MG63 (cell line): ENCODE results near the gene LARP1. TPM values are rescaled to one million over a fixed set of nuclear protein-coding genes. Genes with fewer than 3 reads are reported as not detected.

ENCODE experiments used
- DNase-seq: peaks from one replicate; pipeline ENCODE4 v3.0.0-alpha.2; 2020
- H3K27me3 ChIP-seq: fragments of 250-450 bp; sonication (Bioruptor Pico); 2 replicates; pipeline ENCODE4 v1.5.1; 2020; ENCODE audit warnings: mild to moderate bottlenecking, moderate library complexity
- H3K36me3 ChIP-seq: fragments of 250-450 bp; sonication (Bioruptor Pico); 2 replicates; pipeline ENCODE4 v1.5.1; 2020; ENCODE audit warnings: mild to moderate bottlenecking, moderate library complexity
- H3K4me3 ChIP-seq: fragments of 250-450 bp; sonication (Bioruptor Pico); 2 replicates; pipeline ENCODE4 v1.5.1; 2020; ENCODE audit warnings: mild to moderate bottlenecking, moderate library complexity
- H3K9me3 ChIP-seq: fragments of 250-450 bp; sonication (Bioruptor Pico); 2 replicates; pipeline ENCODE4 v1.5.1; 2020; ENCODE audit warnings: mild to moderate bottlenecking, moderate library complexity
- total RNA-seq: library from RNA; depleted of rRNA; stranded (reverse); fragments of >200 nt; shearing (Covaris generic); gene quantifications from 2 replicates; pipeline ENCODE4 v1.2.3, GENCODE V29; 2014; ENCODE audit warnings: low replicate concordance

LARP1 gene
- total RNA-seq, 1 experiment from 2014 or later: 36.5 TPM

DNA sequence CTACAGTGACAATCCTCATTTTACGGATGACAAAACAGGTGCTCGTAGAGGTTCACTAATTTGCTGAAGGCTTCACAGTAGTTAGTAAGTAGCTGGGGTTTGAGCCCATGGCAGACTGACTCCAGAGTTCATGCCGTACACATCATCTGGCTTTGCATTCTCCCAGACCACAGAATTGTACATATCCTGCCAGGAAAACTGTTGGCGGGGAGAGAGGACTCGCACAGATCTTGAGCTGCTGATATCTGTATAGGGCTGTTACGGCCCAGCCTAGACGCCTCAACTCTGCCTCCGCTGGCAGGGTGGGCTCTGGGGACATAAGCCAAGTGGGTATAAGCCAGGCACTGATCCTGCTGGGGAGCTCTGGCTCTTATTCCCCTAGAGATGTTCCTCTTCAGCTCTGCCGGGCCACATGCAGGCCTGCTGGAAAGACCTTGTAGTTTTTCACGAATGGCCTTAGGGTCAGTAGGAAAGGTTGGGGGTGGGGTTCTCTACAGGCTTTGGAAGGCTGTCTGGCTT, 16.3 kb downstream of the LARP1 start:
- peaks cover 58% of the 10 kb centered on the region for H3K36me3 ChIP-seq
- H3K9me3 ChIP-seq: no peaks in the 10 kb centered on the region; the same call in 1 of the 2 replicates
- peak; percentile 88 for DNase-seq
- H3K4me3 ChIP-seq: peak overlapping the region; percentile 17; the same call in 1 of the 2 replicates
- H3K27me3 ChIP-seq: no peaks in the 10 kb centered on the region

DNA sequence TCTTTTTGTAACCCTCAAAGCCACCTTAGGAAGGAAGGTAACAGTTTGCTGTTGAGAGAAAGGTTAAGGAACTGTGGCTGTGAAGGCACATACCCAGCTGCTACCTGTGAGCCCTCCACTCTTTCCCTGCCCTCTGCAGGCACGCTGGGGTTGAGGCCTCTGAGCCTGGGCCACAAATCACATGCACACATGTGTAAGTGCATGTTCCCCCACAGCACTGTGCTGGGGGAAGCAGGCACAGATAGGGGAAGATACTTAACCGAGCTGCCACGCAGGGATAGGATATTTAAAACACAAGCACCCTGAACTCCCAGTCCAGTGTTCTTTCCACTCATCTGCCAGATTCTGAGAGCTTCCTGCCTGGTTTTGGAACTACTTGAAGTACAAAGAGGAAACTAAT, 18.1 kb downstream of the LARP1 start:
- Histone ChIP-seq H3K36me3 (peaks cover 57% of the 10 kb centered on the region), H3K27me3 (no peaks in the 10 kb centered on the region), H3K9me3 (no peaks in the 10 kb centered on the region), H3K4me3 (no peak overlapping the region)
- no peak for DNase-seq

DNA sequence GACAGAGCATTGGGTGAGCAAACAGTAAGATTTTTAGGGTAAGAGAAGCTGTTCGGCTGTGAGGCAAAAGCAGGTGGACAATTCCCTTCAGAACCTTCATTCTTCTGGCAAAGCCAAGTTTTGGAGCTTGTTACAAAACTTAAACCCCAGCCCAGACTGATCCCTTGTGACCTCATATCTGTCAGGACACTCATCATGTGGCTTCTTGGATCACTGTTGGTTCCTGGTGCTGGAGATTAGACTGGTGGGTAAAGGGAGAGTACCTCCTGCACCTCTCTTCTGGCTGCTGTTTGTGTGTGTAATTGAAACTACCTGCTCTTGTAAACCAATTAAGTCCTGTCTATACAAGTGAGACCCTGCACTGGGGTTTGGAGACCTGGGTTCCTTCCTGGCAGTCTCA, 21.0 kb downstream of the LARP1 start:
- H3K36me3 ChIP-seq: peaks cover 67% of the 10 kb centered on the region
- no peak overlapping the region for H3K4me3 ChIP-seq
- H3K27me3 ChIP-seq: no peaks in the 10 kb centered on the region
- no peaks in the 10 kb centered on the region for H3K9me3 ChIP-seq
- no peak for DNase-seq

DNA sequence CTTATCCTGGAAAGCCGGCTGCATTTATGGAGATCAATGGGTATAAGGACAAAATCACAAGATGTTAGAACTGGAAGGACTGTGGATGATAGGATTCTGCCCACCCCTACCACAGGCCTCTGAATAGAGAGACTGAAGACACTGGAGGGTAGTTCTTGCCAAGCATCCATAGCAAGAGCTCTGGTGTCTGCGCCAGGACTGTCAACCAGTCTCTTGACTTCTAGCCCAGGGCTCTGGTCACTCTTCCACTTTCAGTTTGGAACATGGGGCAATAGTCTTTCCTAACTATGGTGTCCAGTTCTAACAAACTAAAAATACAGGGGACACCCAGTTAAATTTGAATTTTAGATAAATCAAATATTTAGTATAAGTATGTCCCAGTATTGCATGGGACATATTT, 23.4 kb downstream of the LARP1 start:
- Histone ChIP-seq H3K36me3 (peaks cover 73% of the 10 kb centered on the region), H3K27me3 (no peaks in the 10 kb centered on the region), H3K9me3 (no peaks in the 10 kb centered on the region), H3K4me3 (no peak overlapping the region)
- DNase-seq: peak; percentile 52

GRCh38 chr5:154779105-154779504, 23.9 kb downstream of the LARP1 start:
- peaks cover 73% of the 10 kb centered on the region for H3K36me3 ChIP-seq
- H3K9me3 ChIP-seq: no peaks in the 10 kb centered on the region
- H3K4me3 ChIP-seq: no peak overlapping the region
- DNase-seq: peak; percentile 80
- no peaks in the 10 kb centered on the region for H3K27me3 ChIP-seq

- no peaks in the 10 kb centered on the region for H3K27me3 ChIP-seq
- no peak overlapping the region for H3K4me3 ChIP-seq
- H3K9me3 ChIP-seq: no peaks in the 10 kb centered on the region
- peaks cover 76% of the 10 kb centered on the region for H3K36me3 ChIP-seq
- no peak for DNase-seq
These were observed 25.0 kb downstream of the LARP1 start for GRCh38 chr5:154780128-154780527.

DNA sequence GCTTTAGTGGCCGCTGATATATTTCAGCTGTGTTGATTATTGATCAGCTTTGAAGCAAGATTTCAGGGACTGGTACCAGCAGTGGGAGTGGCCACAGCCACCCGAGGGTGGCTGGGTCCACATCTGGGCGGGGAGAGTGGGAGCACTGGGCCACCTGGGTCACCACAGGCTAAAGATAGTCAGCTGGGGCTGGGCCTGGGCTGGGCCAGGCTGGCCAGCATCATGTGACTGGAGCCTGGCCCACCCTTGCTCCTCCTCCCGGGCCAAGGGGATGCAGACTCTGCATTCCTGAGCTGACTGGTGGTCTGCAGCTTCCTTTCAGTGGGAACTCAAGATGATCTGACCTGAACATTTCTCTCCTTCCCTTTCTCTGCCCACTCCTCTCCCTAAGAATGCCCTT, 27.1 kb downstream of the LARP1 start:
- DNase-seq: no peak
- H3K27me3 ChIP-seq: no peaks in the 10 kb centered on the region
- no peaks in the 10 kb centered on the region for H3K9me3 ChIP-seq
- H3K4me3 ChIP-seq: no peak overlapping the region
- H3K36me3 ChIP-seq: peaks cover 80% of the 10 kb centered on the region

GRCh38 chr5:154782812-154783592, 27.8 kb downstream of the LARP1 start:
- no peak overlapping the region for H3K4me3 ChIP-seq
- DNase-seq: no peak

DNA sequence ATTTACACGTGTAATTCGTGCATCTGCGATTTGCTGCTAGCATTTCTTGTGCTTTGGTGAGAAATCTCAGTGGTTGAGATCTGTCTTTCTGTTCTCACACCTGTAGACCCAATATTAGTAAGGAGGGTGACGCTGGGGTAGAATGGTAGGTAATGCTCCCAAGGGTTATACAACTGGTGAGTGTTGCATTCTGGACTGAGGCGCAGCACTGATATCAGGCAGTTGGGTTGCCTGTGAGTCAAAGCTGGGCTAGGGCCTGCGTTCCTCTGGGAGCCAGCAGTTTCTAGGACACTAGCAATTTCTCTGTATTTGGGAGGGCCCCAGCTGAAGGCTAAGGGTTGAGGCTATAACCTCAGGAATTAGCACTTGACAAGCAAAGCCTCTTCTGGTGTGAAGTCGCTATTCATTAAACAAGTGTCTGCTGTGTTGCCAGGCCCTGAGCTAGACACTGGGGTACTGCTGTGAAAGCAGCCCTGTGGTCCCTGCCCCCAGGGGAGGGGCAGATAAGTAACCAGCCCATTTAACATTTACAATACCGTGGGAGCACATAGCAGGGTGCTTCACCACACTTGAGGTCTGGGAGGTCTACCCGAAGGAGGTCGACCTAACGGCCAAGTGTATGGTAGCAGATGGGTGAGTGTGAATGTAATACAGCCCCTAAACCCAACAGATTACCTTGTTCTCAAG, 28.7 kb downstream of the LARP1 start:
- DNase-seq: no peak
- no peaks in the 10 kb centered on the region for H3K27me3 ChIP-seq
- H3K4me3 ChIP-seq: no peak overlapping the region
- H3K9me3 ChIP-seq: no peaks in the 10 kb centered on the region
- H3K36me3 ChIP-seq: peaks cover 79% of the 10 kb centered on the region

More at GRCh38 chr5:154782812-154783592, 27.8 kb downstream of the LARP1 start:
- Histone ChIP-seq H3K9me3 (no peaks in the 10 kb centered on the region), H3K36me3 (peaks cover 83% of the 10 kb centered on the region), H3K27me3 (no peaks in the 10 kb centered on the region)

GRCh38 chr5:154784856-154785255, 29.7 kb downstream of the LARP1 start:
- no peak for DNase-seq
- Histone ChIP-seq H3K36me3 (peaks cover 82% of the 10 kb centered on the region), H3K4me3 (no peak overlapping the region)

GRCh38 chr5:154786414-154786813, 31.2 kb downstream of the LARP1 start:
- Histone ChIP-seq H3K9me3 (no peaks in the 10 kb centered on the region), H3K4me3 (no peak overlapping the region), H3K36me3 (peaks cover 83% of the 10 kb centered on the region), H3K27me3 (no peaks in the 10 kb centered on the region)
- no peak for DNase-seq

More at GRCh38 chr5:154784856-154785255, 29.7 kb downstream of the LARP1 start:
- Histone ChIP-seq H3K9me3 (no peaks in the 10 kb centered on the region), H3K27me3 (no peaks in the 10 kb centered on the region)

- Histone ChIP-seq H3K36me3 (peaks cover 84% of the 10 kb centered on the region), H3K4me3 (no peak overlapping the region), H3K9me3 (no peaks in the 10 kb centered on the region), H3K27me3 (no peaks in the 10 kb centered on the region)
- DNase-seq: no peak
These were observed 33.0 kb downstream of the LARP1 start for GRCh38 chr5:154788212-154788611.

- Histone ChIP-seq H3K9me3 (no peaks in the 10 kb centered on the region), H3K27me3 (no peaks in the 10 kb centered on the region), H3K4me3 (no peak overlapping the region), H3K36me3 (peaks cover 83% of the 10 kb centered on the region)
- DNase-seq: no peak
These were observed 36.4 kb downstream of the LARP1 start for GRCh38 chr5:154791535-154791934.

- DNase-seq: no peak
- Histone ChIP-seq H3K9me3 (no peaks in the 10 kb centered on the region), H3K36me3 (peaks cover 91% of the 10 kb centered on the region), H3K4me3 (no peak overlapping the region), H3K27me3 (no peaks in the 10 kb centered on the region)
These were observed 38.7 kb downstream of the LARP1 start for GRCh38 chr5:154793599-154794524.

DNA sequence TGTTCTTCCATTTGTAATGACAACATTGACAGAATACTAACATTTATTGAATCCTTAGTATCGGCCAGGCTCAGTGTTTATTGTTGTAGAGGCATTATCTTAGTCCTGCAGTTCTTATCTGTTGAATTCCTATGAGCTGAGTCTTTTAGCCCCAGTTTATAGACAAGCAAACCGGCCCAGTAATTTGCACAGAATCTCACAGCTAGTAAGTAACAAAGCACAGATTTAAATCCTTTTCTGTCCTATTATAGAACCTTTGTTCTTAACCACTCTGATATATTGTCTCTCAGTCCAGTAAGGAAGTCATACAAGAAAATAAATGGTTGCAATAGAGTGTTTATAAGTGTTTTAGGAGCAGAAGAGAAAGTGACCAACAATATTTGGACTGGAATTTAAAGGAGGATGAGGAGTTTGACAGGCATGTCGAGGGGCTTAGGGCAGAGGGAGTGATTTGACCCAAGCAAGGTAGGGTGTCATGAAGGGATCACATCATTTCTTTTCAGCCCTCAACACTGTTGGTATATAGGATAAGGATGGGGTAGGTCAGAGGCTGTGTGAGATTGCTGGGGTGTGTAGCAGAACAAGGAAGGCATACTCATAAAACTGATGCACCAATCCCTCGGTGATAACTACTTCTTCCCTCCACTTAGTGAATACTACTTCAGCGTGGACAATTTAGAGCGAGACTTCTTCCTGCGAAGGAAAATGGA, 39.5 kb downstream of the LARP1 start:
- no peak overlapping the region for H3K4me3 ChIP-seq
- peaks cover 94% of the 10 kb centered on the region for H3K36me3 ChIP-seq
- H3K9me3 ChIP-seq: no peaks in the 10 kb centered on the region
- no peak for DNase-seq
- no peaks in the 10 kb centered on the region for H3K27me3 ChIP-seq

GRCh38 chr5:154795235-154795596, 40.0 kb downstream of the LARP1 start:
- H3K27me3 ChIP-seq: no peaks in the 10 kb centered on the region
- no peaks in the 10 kb centered on the region for H3K9me3 ChIP-seq
- H3K4me3 ChIP-seq: no peak overlapping the region
- no peak for DNase-seq
- peaks cover 94% of the 10 kb centered on the region for H3K36me3 ChIP-seq
